ENCODE data around the gene GAL.

- TF ChIP-seq CTCF (IDR thresholded peaks at IDR 0.05) (no peak), POLR2A (IDR thresholded peaks at IDR 0.05) (no peak)
Measured at GRCh38 chr11:68682531-68682961, 1.8 kb upstream of the GAL start.
